Natural killer cell (primary cell): ENCODE data around the gene CLK2. TPM values are rescaled to one million over a fixed set of nuclear protein-coding genes. Genes with fewer than 3 reads are reported as not detected.

Experiments
- ATAC-seq, 3 donors: fragments of 150-1000 bp in 2 of 3; fragments of 200-7000 bp in 1 of 3; cut with Tn5 transposase; 1 replicate in 1 of 3; 2 replicates in 2 of 3; pipeline ENCODE4 v1.10.0; 2021; ENCODE audit warnings: mild to moderate bottlenecking in 2 of 3, moderate library complexity in 2 of 3
- DNase-seq, 2 donors: peaks; one replicate each; pipeline versions ENCODE4 v3.0.0 to v3.0.0-alpha.2; 2013 to 2021; ENCODE audit warnings: mixed read lengths in 1 of 2
- H3K27ac ChIP-seq: one replicate; pipeline ENCODE4 v1.5.1; 2013; ENCODE audit warnings: mild to moderate bottlenecking, low read length
- H3K27me3 ChIP-seq: one replicate; pipeline ENCODE4 v1.6.1; 2013; ENCODE audit warnings: low read length; ENCODE audit not compliant: control insufficient read depth, insufficient read depth
- H3K36me3 ChIP-seq: one replicate; pipeline ENCODE4 v1.6.1; 2013; ENCODE audit warnings: low read length; ENCODE audit not compliant: control insufficient read depth, insufficient read depth
- H3K4me1 ChIP-seq: one replicate; pipeline ENCODE4 v1.6.1; 2013; ENCODE audit warnings: low read length; ENCODE audit not compliant: control insufficient read depth, insufficient read depth
- H3K4me3 ChIP-seq: one replicate; pipeline ENCODE4 v1.5.1; 2013; ENCODE audit warnings: low read length
- H3K9me3 ChIP-seq: one replicate; pipeline ENCODE4 v1.6.1; 2013; ENCODE audit warnings: low read length; ENCODE audit not compliant: control insufficient read depth, insufficient read depth
- H3K27ac Mint-ChIP-seq, 2 donors: one replicate each; pipeline ENCODE4 v1.8.0; 2022; ENCODE audit warnings: mild to moderate bottlenecking in 2 of 2, mixed read lengths in 2 of 2, moderate library complexity in 1 of 2
- H3K27me3 Mint-ChIP-seq, 2 donors: one replicate each; pipeline ENCODE4 v1.8.0; 2022; ENCODE audit warnings: low read depth in 2 of 2, mixed read lengths in 2 of 2
- H3K36me3 Mint-ChIP-seq: one replicate; pipeline ENCODE4 v1.8.0; 2022; ENCODE audit warnings: mixed read lengths
- H3K4me1 Mint-ChIP-seq, 2 donors: one replicate each; pipeline ENCODE4 v1.8.0; 2022; ENCODE audit warnings: mixed read lengths in 2 of 2
- H3K4me3 Mint-ChIP-seq: one replicate; pipeline ENCODE4 v1.8.0; 2022; ENCODE audit warnings: mild to moderate bottlenecking, moderate library complexity, mixed read lengths
- H3K9me3 Mint-ChIP-seq, 2 donors: one replicate each; pipeline ENCODE4 v1.8.0; 2022; ENCODE audit warnings: mixed read lengths in 2 of 2
- CTCF ChIP-seq: fragments of 200-600 bp; IDR thresholded peaks from one replicate; pipeline ENCODE4 v1.8.0; 2022; ENCODE audit warnings: antibody characterized with exemption
- WGBS: methylation state at CpG from one replicate; pipeline ENCODE4 v1.1.7; 2013; ENCODE audit warnings: missing lambda C conversion rate; ENCODE audit not compliant: insufficient coverage; 5-methylcytosine and 5-hydroxymethylcytosine counted together
- intact Hi-C: fragments of 100-400 bp; cut with micrococcal nuclease; formaldehyde crosslinking; loops from one replicate; pipeline ENCODE4 v1.14.2; 2022
- total RNA-seq, 4 donors: library from RNA; stranded (reverse); fragments of 120-200 nt in 1 of 4; gene quantifications; one replicate each; pipeline versions ENCODE4 v1.2.3 to v1.2.4, GENCODE V29; 2013 to 2022

CLK2 gene
- 10 to 100 TPM; 70.4 to 97.5 (median 84.4) TPM for total RNA-seq
- total RNA-seq (2013) = 53.7 TPM

GRCh38 chr1:155273343-155274245 lies at the start of gene CLK2:
Gene CLK2, minus strand, starts transcription at chr1:155273504. Its CDS starts 2,527 bp downstream, at chr1:155270977.
- peaks cover 39% of the 10 kb centered on the region for H3K4me1 ChIP-seq
- Mint-ChIP-seq H3K27me3 (no peaks in the 10 kb centered on the region), H3K36me3 (peaks cover 5% of the 10 kb centered on the region), H3K9me3 (no peaks in the 10 kb centered on the region), H3K4me1 (peaks cover 46 to 48% of the 10 kb centered on the region in 2 donors), H3K27ac (peak within 1 kb of the TSS; percentile 85 to 98), H3K4me3 (peak within 1 kb of the TSS; percentile 92)
- 19% methylated on average over 60 of the region's 61 CpGs for WGBS
- H3K27ac ChIP-seq = peak within 1 kb of the TSS; percentile 71
- DNase-seq = peak; percentile 91 to 96
- H3K27me3 ChIP-seq = no peaks in the 10 kb centered on the region
- peaks cover 20% of the 10 kb centered on the region for H3K36me3 ChIP-seq
- peak; percentile 87 to 96 (median 89) for ATAC-seq
- H3K9me3 ChIP-seq = no peaks in the 10 kb centered on the region
- intact Hi-C loops = loop anchor here (2.0 kb wide), 1 partner anchor 23 kb away; no protein-coding TSS in a partner anchor
- peak within 1 kb of the TSS; percentile 53 for H3K4me3 ChIP-seq
- no peak for TF ChIP-seq CTCF

- TF ChIP-seq CTCF = no peak
- no peaks in the 10 kb centered on the region for H3K27me3 ChIP-seq
- Mint-ChIP-seq H3K4me3 (peak overlapping the region; percentile 64), H3K36me3 (no peaks in the 10 kb centered on the region), H3K27me3 (no peaks in the 10 kb centered on the region), H3K9me3 (no peaks in the 10 kb centered on the region), H3K27ac (no peak overlapping the region), H3K4me1 (peaks cover 21 to 53% of the 10 kb centered on the region in 2 donors)
- H3K27ac ChIP-seq = no peak overlapping the region
- WGBS = 3% methylated on average over 28 of the region's 28 CpGs
- peaks cover 2% of the 10 kb centered on the region for H3K36me3 ChIP-seq
- DNase-seq = peak in 1 of 2 donors; percentile 35
- ATAC-seq = no peak
- peak overlapping the region; percentile 99 for H3K4me3 ChIP-seq
- no peaks in the 10 kb centered on the region for H3K9me3 ChIP-seq
- intact Hi-C loops = loop anchor here (2.0 to 5.0 kb wide), 2 partner anchors 44 to 240 kb away; partner anchors contain the start of gene ASH1L
- peaks cover 38% of the 10 kb centered on the region for H3K4me1 ChIP-seq
Observed at GRCh38 chr1:155322571-155322952, 49.3 kb upstream of the CLK2 start.

GRCh38 chr1:155321639-155322503 lies 48.6 kb upstream of the CLK2 start:
- Mint-ChIP-seq H3K9me3 (no peaks in the 10 kb centered on the region), H3K4me1 (peaks cover 21 to 53% of the 10 kb centered on the region in 2 donors), H3K27ac (no peak overlapping the region), H3K27me3 (no peaks in the 10 kb centered on the region), H3K4me3 (peak overlapping the region; percentile 64), H3K36me3 (no peaks in the 10 kb centered on the region)
- no peak for ATAC-seq
- no peak overlapping the region for H3K4me3 ChIP-seq
- peaks cover 2% of the 10 kb centered on the region for H3K36me3 ChIP-seq
- no peak overlapping the region for H3K27ac ChIP-seq
- DNase-seq = peak in 1 of 2 donors; percentile 14
- no peaks in the 10 kb centered on the region for H3K27me3 ChIP-seq
- no peak for TF ChIP-seq CTCF
- H3K9me3 ChIP-seq = no peaks in the 10 kb centered on the region
- 82% methylated on average over 27 of the region's 27 CpGs for WGBS
- intact Hi-C loops = loop anchor here (2.0 to 5.0 kb wide), 2 partner anchors 43 to 240 kb away; partner anchors contain the start of gene ASH1L
- H3K4me1 ChIP-seq = peaks cover 38% of the 10 kb centered on the region
